ENCODE measurements around the gene IER5L.

- TF ChIP-seq CTCF (IDR thresholded peaks at IDR 0.05) = no peak
- TF ChIP-seq POLR2A (IDR thresholded peaks at IDR 0.05) = no peak
Measured at GRCh38 chr9:129175515-129175824, 2.6 kb downstream of the IER5L start.
